ENCODE results near the gene OR52N5.

The OR52N5 gene

GRCh38 chr11:5749836-5750235, 33.3 kb downstream of the OR52N5 start:
- Histone ChIP-seq H3K27ac (no peak overlapping the region), H3K36me3 (ENCODE audit: control insufficient read depth, insufficient read depth, low read length) (no peaks in the 10 kb centered on the region), H3K79me2 (no peaks in the 10 kb centered on the region), H3K9me3 (ENCODE audit: control insufficient read depth, low read length) (no peaks in the 10 kb centered on the region), H3K4me3 (ENCODE audit: low read depth, low read length) (no peak overlapping the region), H3K9ac (no peak overlapping the region), H3K4me1 (no peaks in the 10 kb centered on the region), H2AFZ (no peak overlapping the region), H3K4me2 (ENCODE audit: low read length) (no peak overlapping the region), H3K27me3 (ENCODE audit: control insufficient read depth, insufficient read depth, low read length) (no peaks in the 10 kb centered on the region)
- TF ChIP-seq CTCF (IDR thresholded peaks at IDR 0.05), result no peak

DNA sequence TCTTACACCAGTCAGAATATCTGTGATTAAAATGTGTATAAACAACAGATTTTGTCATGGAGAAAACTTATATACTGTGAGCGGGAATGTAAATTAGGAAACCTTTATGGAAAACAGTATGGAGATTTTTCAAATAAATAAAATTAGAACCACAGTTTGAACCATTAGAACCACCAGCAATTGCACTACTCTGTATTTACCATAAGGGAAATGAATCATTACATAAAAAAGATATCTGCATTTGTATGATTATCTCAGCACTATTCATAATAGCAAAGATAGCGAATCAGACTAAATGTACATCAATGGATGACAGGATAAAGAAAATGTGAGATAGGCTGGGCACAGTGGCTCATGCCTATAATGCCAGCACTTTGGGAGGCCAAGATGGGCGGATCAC, 36.5 kb downstream of the OR52N5 start:
- Histone ChIP-seq H2AFZ (no peak overlapping the region), H3K4me2 (ENCODE audit: low read length) (no peak overlapping the region), H3K27ac (no peak overlapping the region), H3K9me3 (ENCODE audit: control insufficient read depth, low read length) (no peaks in the 10 kb centered on the region), H3K79me2 (no peaks in the 10 kb centered on the region), H3K36me3 (ENCODE audit: control insufficient read depth, insufficient read depth, low read length) (no peaks in the 10 kb centered on the region), H3K9ac (no peak overlapping the region), H3K4me3 (ENCODE audit: low read depth, low read length) (no peak overlapping the region), H3K4me1 (no peaks in the 10 kb centered on the region), H3K27me3 (ENCODE audit: control insufficient read depth, insufficient read depth, low read length) (no peaks in the 10 kb centered on the region)
- TF ChIP-seq CTCF (IDR thresholded peaks at IDR 0.05), result no peak

DNA sequence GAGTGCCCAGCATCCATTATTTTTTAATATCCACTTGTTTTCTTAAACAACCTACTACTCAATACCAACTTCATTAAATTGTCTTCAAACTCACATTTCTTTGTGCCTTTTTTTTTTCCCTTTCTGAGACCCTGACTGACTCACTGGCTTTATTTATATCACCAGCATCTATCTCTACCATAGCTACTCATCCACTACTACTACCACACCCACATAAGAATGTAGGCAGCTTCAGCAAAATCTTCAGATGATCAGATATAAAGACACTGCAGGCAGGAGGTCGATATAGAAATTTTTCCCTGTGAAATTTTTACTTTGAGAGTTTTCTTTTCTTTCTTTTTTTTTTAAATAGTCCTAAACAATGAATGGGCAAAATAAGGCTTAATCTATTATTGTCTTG, 44.7 kb downstream of the OR52N5 start:
- no peak for TF ChIP-seq CTCF (IDR thresholded peaks at IDR 0.05)
- H3K4me3 ChIP-seq (ENCODE audit: low read depth, low read length), result no peak overlapping the region

GRCh38 chr11:5737670-5738392, 45.3 kb downstream of the OR52N5 start:
- TF ChIP-seq CTCF (IDR thresholded peaks at IDR 0.05), result no peak

More for the DNA sequence above, 44.7 kb downstream of the OR52N5 start:
- Histone ChIP-seq H2AFZ (no peak overlapping the region), H3K4me2 (ENCODE audit: low read length) (no peak overlapping the region), H3K79me2 (no peaks in the 10 kb centered on the region), H3K36me3 (ENCODE audit: control insufficient read depth, insufficient read depth, low read length) (no peaks in the 10 kb centered on the region), H3K4me1 (no peaks in the 10 kb centered on the region), H3K27me3 (ENCODE audit: control insufficient read depth, insufficient read depth, low read length) (no peaks in the 10 kb centered on the region), H3K9me3 (ENCODE audit: control insufficient read depth, low read length) (no peaks in the 10 kb centered on the region), H3K9ac (no peak overlapping the region), H3K27ac (no peak overlapping the region)

DNA sequence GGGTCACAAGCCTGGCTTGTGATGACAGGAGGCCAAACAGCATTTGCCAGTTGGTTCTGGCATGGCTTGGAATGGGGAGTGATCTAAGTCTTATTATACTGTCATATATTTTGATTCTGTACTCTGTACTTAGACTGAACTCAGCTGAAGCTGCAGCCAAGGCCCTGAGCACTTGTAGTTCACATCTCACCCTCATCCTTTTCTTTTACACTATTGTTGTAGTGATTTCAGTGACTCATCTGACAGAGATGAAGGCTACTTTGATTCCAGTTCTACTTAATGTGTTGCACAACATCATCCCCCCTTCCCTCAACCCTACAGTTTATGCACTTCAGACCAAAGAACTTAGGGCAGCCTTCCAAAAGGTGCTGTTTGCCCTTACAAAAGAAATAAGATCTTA, 46.1 kb downstream of the OR52N5 start:
- no peak overlapping the region for H2AFZ ChIP-seq
- TF ChIP-seq CTCF (IDR thresholded peaks at IDR 0.05), result no peak
- no peaks in the 10 kb centered on the region for H3K4me1 ChIP-seq
- H3K9ac ChIP-seq, result no peak overlapping the region
- H3K4me2 ChIP-seq (ENCODE audit: low read length), result no peak overlapping the region
- H3K27ac ChIP-seq, result no peak overlapping the region
- no peaks in the 10 kb centered on the region for H3K36me3 ChIP-seq (ENCODE audit: control insufficient read depth, insufficient read depth, low read length)
- no peak overlapping the region for H3K4me3 ChIP-seq (ENCODE audit: low read depth, low read length)
- H3K27me3 ChIP-seq (ENCODE audit: control insufficient read depth, insufficient read depth, low read length), result no peaks in the 10 kb centered on the region
- H3K9me3 ChIP-seq (ENCODE audit: control insufficient read depth, low read length), result no peaks in the 10 kb centered on the region
- no peaks in the 10 kb centered on the region for H3K79me2 ChIP-seq

More at GRCh38 chr11:5737670-5738392, 45.3 kb downstream of the OR52N5 start:
- Histone ChIP-seq H3K9ac (no peak overlapping the region), H3K9me3 (ENCODE audit: control insufficient read depth, low read length) (no peaks in the 10 kb centered on the region), H3K4me1 (no peaks in the 10 kb centered on the region), H3K79me2 (no peaks in the 10 kb centered on the region), H3K27ac (no peak overlapping the region), H3K4me2 (ENCODE audit: low read length) (no peak overlapping the region), H3K27me3 (ENCODE audit: control insufficient read depth, insufficient read depth, low read length) (no peaks in the 10 kb centered on the region), H2AFZ (no peak overlapping the region), H3K4me3 (ENCODE audit: low read depth, low read length) (no peak overlapping the region), H3K36me3 (ENCODE audit: control insufficient read depth, insufficient read depth, low read length) (no peaks in the 10 kb centered on the region)

All from parathyroid adenoma (tissue), 2 donors.